ENCODE results near the gene CDYL2. TPM values are rescaled to one million over a fixed set of nuclear protein-coding genes. Genes with fewer than 3 reads are reported as not detected.

Gene CDYL2
- total RNA-seq, 1 experiment from 2014 or later: 8.2 TPM

DNA sequence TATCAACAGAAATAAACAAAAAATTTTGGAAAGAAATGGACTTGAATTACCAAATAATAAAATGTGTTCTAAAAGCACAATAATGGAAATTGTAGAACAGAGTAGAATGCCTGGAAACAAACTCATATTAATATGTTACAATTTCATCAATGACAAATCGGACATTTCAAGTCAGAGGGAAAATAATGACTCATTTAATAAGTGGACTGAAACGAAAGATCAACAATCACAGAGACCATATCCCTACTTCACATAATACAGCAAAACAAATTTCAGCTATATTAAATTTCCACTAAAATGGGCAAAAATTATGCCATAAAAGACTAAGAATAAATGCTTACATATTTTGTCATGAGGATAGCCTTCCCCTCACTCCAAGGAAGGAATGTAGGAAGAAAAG lies 25.7 kb downstream of the CDYL2 start (continued):
- TF ChIP-seq, protein P1, sequence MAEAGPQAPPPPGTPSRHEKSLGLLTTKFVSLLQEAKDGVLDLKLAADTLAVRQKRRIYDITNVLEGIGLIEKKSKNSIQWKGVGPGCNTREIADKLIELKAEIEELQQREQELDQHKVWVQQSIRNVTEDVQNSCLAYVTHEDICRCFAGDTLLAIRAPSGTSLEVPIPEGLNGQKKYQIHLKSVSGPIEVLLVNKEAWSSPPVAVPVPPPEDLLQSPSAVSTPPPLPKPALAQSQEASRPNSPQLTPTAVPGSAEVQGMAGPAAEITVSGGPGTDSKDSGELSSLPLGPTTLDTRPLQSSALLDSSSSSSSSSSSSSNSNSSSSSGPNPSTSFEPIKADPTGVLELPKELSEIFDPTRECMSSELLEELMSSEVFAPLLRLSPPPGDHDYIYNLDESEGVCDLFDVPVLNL (CRISPR knock-in tag; IDR thresholded peaks at IDR 0.05; ENCODE audit: borderline replicate concordance, low read depth): no peak
- TF ChIP-seq ZNF232 (CRISPR knock-in tag; IDR thresholded peaks at IDR 0.05): no peak
- no peak for TF ChIP-seq TEAD4 (CRISPR knock-in tag; IDR thresholded peaks at IDR 0.05)
- TF ChIP-seq FOXK1 (CRISPR knock-in tag; IDR thresholded peaks at IDR 0.05): no peak
- TF ChIP-seq IRF2 (CRISPR knock-in tag; IDR thresholded peaks at IDR 0.05; ENCODE audit: borderline replicate concordance, low read depth): no peak

DNA sequence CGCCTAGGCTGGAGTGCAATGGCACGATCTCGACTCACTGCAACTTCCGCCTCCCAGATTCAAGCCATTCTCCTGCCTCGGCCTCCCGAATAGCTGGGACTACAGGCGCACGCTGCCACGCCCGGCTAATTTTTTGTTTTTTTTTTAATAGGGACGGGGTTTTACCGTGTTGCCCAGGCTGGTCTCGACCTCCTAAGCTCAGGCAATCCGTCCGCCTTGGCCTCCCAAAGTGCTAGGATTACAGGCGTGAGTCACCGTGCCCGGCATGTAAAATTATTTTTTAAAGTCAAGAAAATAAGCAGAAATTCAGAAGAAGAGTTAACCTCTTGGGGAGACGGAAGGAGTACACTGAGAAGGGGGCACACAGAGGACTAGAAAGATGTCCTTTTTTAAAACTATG lies 27.5 kb downstream of the CDYL2 start:
- Mint-ChIP-seq H3K36me3 (peaks cover 6% of the 10 kb centered on the region; the same call in 1 of the 2 replicates), H3K4me1 (no peaks in the 10 kb centered on the region), H3K27ac (no peak overlapping the region), H3K27me3 (ENCODE audit: low read depth) (no peaks in the 10 kb centered on the region), H3K4me3 (no peak overlapping the region), H3K9me3 (peaks cover 15% of the 10 kb centered on the region)
- CTCF ChIA-PET: interaction anchor here (0.6 kb wide), 1 partner anchor 250 kb away, joined by 3 read pairs; no protein-coding TSS in a partner anchor
- POLR2A ChIA-PET: interaction anchor here (0.6 kb wide), 1 partner anchor 209 kb away, joined by 3 read pairs; no protein-coding TSS in a partner anchor
- ATAC-seq: no peak
- no peak for DNase-seq (ENCODE audit: low spot score)
- no peak for TF ChIP-seq GRHL2 (CRISPR knock-in tag; IDR thresholded peaks at IDR 0.05; ENCODE audit: insufficient replicate concordance, severe bottlenecking)
- no peak for TF ChIP-seq EMX1 (CRISPR knock-in tag; IDR thresholded peaks at IDR 0.05)
- TF ChIP-seq, protein P2, sequence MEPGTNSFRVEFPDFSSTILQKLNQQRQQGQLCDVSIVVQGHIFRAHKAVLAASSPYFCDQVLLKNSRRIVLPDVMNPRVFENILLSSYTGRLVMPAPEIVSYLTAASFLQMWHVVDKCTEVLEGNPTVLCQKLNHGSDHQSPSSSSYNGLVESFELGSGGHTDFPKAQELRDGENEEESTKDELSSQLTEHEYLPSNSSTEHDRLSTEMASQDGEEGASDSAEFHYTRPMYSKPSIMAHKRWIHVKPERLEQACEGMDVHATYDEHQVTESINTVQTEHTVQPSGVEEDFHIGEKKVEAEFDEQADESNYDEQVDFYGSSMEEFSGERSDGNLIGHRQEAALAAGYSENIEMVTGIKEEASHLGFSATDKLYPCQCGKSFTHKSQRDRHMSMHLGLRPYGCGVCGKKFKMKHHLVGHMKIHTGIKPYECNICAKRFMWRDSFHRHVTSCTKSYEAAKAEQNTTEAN (CRISPR knock-in tag; IDR thresholded peaks at IDR 0.05): no peak
- TF ChIP-seq, protein P3, sequence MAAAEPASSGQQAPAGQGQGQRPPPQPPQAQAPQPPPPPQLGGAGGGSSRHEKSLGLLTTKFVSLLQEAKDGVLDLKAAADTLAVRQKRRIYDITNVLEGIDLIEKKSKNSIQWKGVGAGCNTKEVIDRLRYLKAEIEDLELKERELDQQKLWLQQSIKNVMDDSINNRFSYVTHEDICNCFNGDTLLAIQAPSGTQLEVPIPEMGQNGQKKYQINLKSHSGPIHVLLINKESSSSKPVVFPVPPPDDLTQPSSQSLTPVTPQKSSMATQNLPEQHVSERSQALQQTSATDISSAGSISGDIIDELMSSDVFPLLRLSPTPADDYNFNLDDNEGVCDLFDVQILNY (CRISPR knock-in tag; IDR thresholded peaks at IDR 0.05): no peak
- TF ChIP-seq, protein P4, sequence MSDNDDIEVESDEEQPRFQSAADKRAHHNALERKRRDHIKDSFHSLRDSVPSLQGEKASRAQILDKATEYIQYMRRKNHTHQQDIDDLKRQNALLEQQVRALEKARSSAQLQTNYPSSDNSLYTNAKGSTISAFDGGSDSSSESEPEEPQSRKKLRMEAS (CRISPR knock-in tag; IDR thresholded peaks at IDR 0.05): no peak
- TF ChIP-seq, protein P5, sequence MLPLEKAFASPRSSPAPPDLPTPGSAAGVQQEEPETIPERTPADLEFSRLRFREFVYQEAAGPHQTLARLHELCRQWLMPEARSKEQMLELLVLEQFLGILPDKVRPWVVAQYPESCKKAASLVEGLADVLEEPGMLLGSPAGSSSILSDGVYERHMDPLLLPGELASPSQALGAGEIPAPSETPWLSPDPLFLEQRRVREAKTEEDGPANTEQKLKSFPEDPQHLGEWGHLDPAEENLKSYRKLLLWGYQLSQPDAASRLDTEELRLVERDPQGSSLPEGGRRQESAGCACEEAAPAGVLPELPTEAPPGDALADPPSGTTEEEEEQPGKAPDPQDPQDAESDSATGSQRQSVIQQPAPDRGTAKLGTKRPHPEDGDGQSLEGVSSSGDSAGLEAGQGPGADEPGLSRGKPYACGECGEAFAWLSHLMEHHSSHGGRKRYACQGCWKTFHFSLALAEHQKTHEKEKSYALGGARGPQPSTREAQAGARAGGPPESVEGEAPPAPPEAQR (CRISPR knock-in tag; IDR thresholded peaks at IDR 0.05): no peak
- TF ChIP-seq, protein P6, sequence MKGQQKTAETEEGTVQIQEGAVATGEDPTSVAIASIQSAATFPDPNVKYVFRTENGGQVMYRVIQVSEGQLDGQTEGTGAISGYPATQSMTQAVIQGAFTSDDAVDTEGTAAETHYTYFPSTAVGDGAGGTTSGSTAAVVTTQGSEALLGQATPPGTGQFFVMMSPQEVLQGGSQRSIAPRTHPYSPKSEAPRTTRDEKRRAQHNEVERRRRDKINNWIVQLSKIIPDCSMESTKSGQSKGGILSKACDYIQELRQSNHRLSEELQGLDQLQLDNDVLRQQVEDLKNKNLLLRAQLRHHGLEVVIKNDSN (CRISPR knock-in tag; IDR thresholded peaks at IDR 0.05): no peak
- TF ChIP-seq NR2C2 (CRISPR knock-in tag; IDR thresholded peaks at IDR 0.05): no peak
- no peak for TF ChIP-seq NFATC4 (CRISPR knock-in tag; IDR thresholded peaks at IDR 0.05)
- no peak for TF ChIP-seq CREM (CRISPR knock-in tag; IDR thresholded peaks at IDR 0.05)
- TF ChIP-seq MYBL2 (CRISPR knock-in tag; IDR thresholded peaks at IDR 0.05): no peak
- TF ChIP-seq, protein P7, sequence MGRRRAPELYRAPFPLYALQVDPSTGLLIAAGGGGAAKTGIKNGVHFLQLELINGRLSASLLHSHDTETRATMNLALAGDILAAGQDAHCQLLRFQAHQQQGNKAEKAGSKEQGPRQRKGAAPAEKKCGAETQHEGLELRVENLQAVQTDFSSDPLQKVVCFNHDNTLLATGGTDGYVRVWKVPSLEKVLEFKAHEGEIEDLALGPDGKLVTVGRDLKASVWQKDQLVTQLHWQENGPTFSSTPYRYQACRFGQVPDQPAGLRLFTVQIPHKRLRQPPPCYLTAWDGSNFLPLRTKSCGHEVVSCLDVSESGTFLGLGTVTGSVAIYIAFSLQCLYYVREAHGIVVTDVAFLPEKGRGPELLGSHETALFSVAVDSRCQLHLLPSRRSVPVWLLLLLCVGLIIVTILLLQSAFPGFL (CRISPR knock-in tag; IDR thresholded peaks at IDR 0.05; ENCODE audit: borderline replicate concordance): no peak
- TF ChIP-seq ZNF317 (CRISPR knock-in tag; IDR thresholded peaks at IDR 0.05; ENCODE audit: borderline replicate concordance, low read depth): no peak
- TF ChIP-seq ZNF416 (CRISPR knock-in tag; IDR thresholded peaks at IDR 0.05): no peak
- TF ChIP-seq SP1 (CRISPR knock-in tag; conservative IDR thresholded peaks at IDR 0.05): no peak
- TF ChIP-seq, protein P8, sequence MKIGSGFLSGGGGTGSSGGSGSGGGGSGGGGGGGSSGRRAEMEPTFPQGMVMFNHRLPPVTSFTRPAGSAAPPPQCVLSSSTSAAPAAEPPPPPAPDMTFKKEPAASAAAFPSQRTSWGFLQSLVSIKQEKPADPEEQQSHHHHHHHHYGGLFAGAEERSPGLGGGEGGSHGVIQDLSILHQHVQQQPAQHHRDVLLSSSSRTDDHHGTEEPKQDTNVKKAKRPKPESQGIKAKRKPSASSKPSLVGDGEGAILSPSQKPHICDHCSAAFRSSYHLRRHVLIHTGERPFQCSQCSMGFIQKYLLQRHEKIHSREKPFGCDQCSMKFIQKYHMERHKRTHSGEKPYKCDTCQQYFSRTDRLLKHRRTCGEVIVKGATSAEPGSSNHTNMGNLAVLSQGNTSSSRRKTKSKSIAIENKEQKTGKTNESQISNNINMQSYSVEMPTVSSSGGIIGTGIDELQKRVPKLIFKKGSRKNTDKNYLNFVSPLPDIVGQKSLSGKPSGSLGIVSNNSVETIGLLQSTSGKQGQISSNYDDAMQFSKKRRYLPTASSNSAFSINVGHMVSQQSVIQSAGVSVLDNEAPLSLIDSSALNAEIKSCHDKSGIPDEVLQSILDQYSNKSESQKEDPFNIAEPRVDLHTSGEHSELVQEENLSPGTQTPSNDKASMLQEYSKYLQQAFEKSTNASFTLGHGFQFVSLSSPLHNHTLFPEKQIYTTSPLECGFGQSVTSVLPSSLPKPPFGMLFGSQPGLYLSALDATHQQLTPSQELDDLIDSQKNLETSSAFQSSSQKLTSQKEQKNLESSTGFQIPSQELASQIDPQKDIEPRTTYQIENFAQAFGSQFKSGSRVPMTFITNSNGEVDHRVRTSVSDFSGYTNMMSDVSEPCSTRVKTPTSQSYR (CRISPR knock-in tag; IDR thresholded peaks at IDR 0.05): no peak
- TF ChIP-seq, protein P9, sequence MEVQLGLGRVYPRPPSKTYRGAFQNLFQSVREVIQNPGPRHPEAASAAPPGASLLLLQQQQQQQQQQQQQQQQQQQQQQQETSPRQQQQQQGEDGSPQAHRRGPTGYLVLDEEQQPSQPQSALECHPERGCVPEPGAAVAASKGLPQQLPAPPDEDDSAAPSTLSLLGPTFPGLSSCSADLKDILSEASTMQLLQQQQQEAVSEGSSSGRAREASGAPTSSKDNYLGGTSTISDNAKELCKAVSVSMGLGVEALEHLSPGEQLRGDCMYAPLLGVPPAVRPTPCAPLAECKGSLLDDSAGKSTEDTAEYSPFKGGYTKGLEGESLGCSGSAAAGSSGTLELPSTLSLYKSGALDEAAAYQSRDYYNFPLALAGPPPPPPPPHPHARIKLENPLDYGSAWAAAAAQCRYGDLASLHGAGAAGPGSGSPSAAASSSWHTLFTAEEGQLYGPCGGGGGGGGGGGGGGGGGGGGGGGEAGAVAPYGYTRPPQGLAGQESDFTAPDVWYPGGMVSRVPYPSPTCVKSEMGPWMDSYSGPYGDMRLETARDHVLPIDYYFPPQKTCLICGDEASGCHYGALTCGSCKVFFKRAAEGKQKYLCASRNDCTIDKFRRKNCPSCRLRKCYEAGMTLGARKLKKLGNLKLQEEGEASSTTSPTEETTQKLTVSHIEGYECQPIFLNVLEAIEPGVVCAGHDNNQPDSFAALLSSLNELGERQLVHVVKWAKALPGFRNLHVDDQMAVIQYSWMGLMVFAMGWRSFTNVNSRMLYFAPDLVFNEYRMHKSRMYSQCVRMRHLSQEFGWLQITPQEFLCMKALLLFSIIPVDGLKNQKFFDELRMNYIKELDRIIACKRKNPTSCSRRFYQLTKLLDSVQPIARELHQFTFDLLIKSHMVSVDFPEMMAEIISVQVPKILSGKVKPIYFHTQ (CRISPR knock-in tag; IDR thresholded peaks at IDR 0.05): no peak
- TF ChIP-seq TP53 (CRISPR knock-in tag; IDR thresholded peaks at IDR 0.05): no peak
